Activated T-cell treated with anti-CD3 and anti-CD28 coated beads, Interleukin-2, amount 50 U/mL, for 72 hours (primary cell): ENCODE measurements around the gene TTC33. TPM values are rescaled to one million over a fixed set of nuclear protein-coding genes. Genes with fewer than 3 reads are reported as not detected.

Experiments
- total RNA-seq, 2 donors: library from RNA; stranded (reverse); gene quantifications; one replicate each; pipeline ENCODE4 v1.2.3, GENCODE V29; 2022

Gene TTC33
- total RNA-seq, 2 donors from 2014 or later: 29.4 to 33.5 TPM

Other genes with a start within 250 kb of the TTC33 start
- 10 to 100 TPM; 42.3 to 59.5 TPM for gene PTGER4, start 76.0 kb downstream of the TTC33 start, total RNA-seq
- gene PRKAA1, start 42.4 kb upstream of the TTC33 start, total RNA-seq: 10 to 100 TPM; 62.7 to 69.1 TPM
- 1,000 to 10,000 TPM; 2,016 to 2,043 TPM for gene RPL37, start 79.3 kb upstream of the TTC33 start, total RNA-seq
- gene CARD6, start 85.4 kb upstream of the TTC33 start, total RNA-seq: 1 to 10 TPM in 1 of 2 donors, under 1 TPM in 1; 0.76 to 1.2 TPM
- gene C7, start 153.5 kb upstream of the TTC33 start, total RNA-seq: not detected